ENCODE measurements around the gene ELFN1.

Gene ELFN1

DNA sequence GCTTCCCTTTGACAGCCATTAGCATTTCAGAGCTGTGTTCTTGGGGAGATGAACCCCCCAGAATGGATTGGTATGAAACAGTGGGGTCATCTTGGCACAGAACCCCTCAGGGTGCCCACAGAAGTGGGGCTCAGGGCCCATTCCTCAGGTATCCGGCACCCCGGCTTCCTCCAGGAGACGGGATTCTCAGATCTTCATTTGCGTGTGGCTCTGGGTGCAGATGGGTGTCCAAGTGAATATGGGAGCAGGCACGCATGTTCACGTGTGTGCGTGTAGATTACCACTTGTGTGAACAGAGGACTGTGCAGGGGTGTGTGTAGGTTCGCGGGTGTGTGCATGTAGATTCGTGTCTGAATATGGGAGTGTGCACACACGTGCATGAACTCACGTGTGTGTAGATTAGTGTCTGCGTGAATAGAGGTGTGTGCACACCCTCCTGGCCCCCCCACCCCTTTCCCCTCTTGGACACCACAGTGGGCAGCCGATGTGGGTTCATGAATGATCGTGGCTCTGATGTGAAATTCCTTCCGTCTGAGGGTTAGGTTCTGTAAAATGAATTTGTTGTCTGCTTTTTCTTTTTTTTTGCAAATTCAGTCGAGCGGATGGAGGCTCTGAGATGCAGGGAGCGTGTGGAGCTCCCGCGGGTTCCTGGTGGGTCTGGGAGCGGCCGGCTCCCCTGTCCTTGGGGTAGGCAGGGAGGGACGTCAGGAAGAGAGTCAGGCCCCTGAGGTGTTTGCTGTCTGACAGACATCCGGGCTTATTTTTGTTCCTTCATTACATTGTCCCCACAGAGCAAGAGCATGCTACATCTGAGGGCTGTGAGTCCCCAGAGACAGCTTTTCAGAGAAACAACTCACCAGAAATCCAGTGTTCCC, 7.4 kb downstream of the ELFN1 start:
- TF ChIP-seq, protein P1, sequence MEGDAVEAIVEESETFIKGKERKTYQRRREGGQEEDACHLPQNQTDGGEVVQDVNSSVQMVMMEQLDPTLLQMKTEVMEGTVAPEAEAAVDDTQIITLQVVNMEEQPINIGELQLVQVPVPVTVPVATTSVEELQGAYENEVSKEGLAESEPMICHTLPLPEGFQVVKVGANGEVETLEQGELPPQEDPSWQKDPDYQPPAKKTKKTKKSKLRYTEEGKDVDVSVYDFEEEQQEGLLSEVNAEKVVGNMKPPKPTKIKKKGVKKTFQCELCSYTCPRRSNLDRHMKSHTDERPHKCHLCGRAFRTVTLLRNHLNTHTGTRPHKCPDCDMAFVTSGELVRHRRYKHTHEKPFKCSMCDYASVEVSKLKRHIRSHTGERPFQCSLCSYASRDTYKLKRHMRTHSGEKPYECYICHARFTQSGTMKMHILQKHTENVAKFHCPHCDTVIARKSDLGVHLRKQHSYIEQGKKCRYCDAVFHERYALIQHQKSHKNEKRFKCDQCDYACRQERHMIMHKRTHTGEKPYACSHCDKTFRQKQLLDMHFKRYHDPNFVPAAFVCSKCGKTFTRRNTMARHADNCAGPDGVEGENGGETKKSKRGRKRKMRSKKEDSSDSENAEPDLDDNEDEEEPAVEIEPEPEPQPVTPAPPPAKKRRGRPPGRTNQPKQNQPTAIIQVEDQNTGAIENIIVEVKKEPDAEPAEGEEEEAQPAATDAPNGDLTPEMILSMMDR (IDR thresholded peaks at IDR 0.05; ENCODE audit: insufficient read depth, low read length, missing control alignments) = no peak
- DNase-seq (ENCODE audit: low read depth, low spot score) = no peak
- ChIA-PET CTCF (interaction anchor here (1.3 kb wide), 1 partner anchor 9 kb away, joined by 3 read pairs; no protein-coding TSS in a partner anchor), POLR2A (no interaction called here)
- no peak overlapping the region for H3K4me3 ChIP-seq (ENCODE audit: low read depth, low read length)

- TF ChIP-seq, protein P1 (IDR thresholded peaks at IDR 0.05; ENCODE audit: insufficient read depth, low read length, missing control alignments) = no peak
- ChIA-PET POLR2A (no interaction called here), CTCF (interaction anchor here (1.3 kb wide), 1 partner anchor 8 kb away, joined by 3 read pairs; no protein-coding TSS in a partner anchor)
- H3K4me3 ChIP-seq (ENCODE audit: low read depth, low read length) = no peak overlapping the region
- no peak for DNase-seq (ENCODE audit: low read depth, low spot score)
These were observed 8.0 kb downstream of the ELFN1 start for GRCh38 chr7:1678081-1678543.

GRCh38 chr7:1678571-1679325, 8.7 kb downstream of the ELFN1 start:
- no peak overlapping the region for H3K4me3 ChIP-seq (ENCODE audit: low read depth, low read length)
- ChIA-PET POLR2A (no interaction called here), CTCF (no interaction called here)
- TF ChIP-seq, protein P1 (IDR thresholded peaks at IDR 0.05; ENCODE audit: insufficient read depth, low read length, missing control alignments) = no peak
- no peak for DNase-seq (ENCODE audit: low read depth, low spot score)

DNA sequence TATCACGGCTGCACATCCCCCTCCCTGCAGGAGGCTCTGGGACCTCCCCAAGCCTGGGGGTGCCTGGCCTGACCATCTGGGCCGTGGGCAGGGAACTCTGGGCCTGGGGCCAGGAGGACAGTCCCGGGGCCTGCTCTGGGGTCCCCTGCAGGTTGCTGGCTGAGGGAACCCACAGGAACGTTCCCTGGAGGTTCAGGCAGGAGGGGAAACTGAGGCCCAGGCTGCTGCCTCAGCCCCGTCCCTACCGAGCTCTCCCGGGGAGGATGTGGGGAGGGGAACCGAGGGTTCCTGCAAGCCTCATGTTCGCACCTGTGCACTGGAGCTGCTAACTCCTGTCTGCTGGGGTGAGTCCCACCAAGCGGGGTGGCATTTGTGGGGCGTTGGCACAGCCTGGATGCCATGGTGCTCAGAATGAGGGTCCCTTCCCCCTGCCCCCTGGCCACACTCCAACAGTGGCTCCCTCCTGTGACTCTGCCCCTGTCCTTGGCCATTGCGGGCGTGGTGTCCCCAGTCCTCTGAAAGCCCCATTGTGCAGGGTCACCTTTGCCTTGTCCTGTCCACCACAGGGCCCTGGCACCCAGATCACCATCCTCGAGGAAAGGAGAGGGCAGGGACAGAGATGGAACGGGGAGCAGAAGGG, 9.4 kb downstream of the ELFN1 start:
- TF ChIP-seq, protein P1 (IDR thresholded peaks at IDR 0.05; ENCODE audit: insufficient read depth, low read length, missing control alignments) = no peak
- CTCF ChIA-PET = no interaction called here
- POLR2A ChIA-PET = no interaction called here
- no peak for DNase-seq (ENCODE audit: low read depth, low spot score)
- no peak overlapping the region for H3K4me3 ChIP-seq (ENCODE audit: low read depth, low read length)

DNA sequence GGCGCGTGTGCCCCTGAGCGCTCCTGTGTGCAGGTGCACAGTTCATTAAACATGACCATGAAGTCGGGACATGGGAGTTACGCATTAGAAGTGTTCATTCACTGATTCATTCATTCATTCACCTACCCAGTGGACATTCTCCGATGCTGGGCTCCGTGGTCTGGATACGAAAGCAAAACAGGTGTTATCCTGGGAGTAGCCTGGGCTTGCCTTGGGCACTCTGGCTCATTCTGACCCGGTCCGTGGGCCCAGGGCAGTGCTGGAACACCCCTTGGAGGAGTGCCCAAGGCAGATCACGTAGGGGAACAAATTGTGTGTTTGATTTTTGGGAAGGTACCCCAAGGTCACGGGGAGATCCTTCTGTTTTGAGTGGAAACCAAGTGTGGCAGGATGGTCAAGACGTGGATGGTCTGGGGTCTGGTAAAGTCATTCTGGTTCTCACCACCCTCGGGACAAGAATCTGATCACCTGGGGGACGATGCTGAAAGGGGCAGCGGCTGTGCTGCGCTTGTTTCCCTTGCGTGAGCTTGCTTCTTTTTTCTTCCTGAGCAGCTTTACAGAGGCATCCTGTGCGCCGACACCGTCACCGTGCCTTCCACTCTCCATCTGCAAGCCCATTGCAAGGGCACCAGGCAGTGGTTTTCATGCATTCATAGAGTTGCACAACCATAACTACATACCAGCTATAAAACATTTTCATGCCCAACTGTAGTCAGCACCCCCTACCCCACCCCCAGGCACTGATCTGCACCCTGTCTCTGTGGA, 10.1 kb downstream of the ELFN1 start:
- H3K4me3 ChIP-seq (ENCODE audit: low read depth, low read length) = no peak overlapping the region
- TF ChIP-seq, protein P1 (IDR thresholded peaks at IDR 0.05; ENCODE audit: insufficient read depth, low read length, missing control alignments) = no peak
- no peak for DNase-seq (ENCODE audit: low read depth, low spot score)
- ChIA-PET POLR2A (no interaction called here), CTCF (no interaction called here)
